ENCODE measurements around the gene MAP3K7CL.

- no peak for TF ChIP-seq CTCF (IDR thresholded peaks at IDR 0.05; ENCODE audit: poor library complexity)
- TF ChIP-seq EZH2 (IDR thresholded peaks at IDR 0.05; ENCODE audit: borderline replicate concordance), result no peak
These were observed 46.1 kb upstream of the MAP3K7CL start for GRCh38 chr21:29084372-29084771.
